ENCODE data around the gene C8G. TPM values are rescaled to one million over a fixed set of nuclear protein-coding genes. Genes with fewer than 3 reads are reported as not detected.
A peak's percentile ranks its signal among the peaks of the same experiment; 100 is the strongest.

C8G gene
- total and polyA plus RNA-seq, 3 experiments from 2014 or later: 0.96 TPM; not detected in 2

GRCh38 chr9:136963341-136963740 is 18.3 kb downstream of the C8G start:
- no peak for DNase-seq
- no peaks in the 10 kb centered on the region for H3K9me3 ChIP-seq (ENCODE audit: low read length)
- peaks cover 52% of the 10 kb centered on the region for H3K4me1 ChIP-seq (ENCODE audit: insufficient read depth, low read length)
- H3K27ac Mint-ChIP-seq: peak overlapping the region in 6 of 8 donors; percentile 72 to 95 (median 84)
- no peaks in the 10 kb centered on the region for H3K27me3 ChIP-seq (ENCODE audit: insufficient read depth, low read length, poor library complexity, severe bottlenecking)
- no peaks in the 10 kb centered on the region for H3K9me3 Mint-ChIP-seq
- peaks cover 41 to 77% (median 43%) of the 10 kb centered on the region in 3 donors for H3K4me1 Mint-ChIP-seq
- H3K36me3 ChIP-seq (ENCODE audit: insufficient read depth, low read length): no peaks in the 10 kb centered on the region
- H3K4me3 Mint-ChIP-seq: peak overlapping the region in 4 of 7 donors; percentile 19 to 68 (median 60)
- H3K27me3 Mint-ChIP-seq: peaks cover 0 to 3% of the 10 kb centered on the region in 2 donors
- H3K36me3 Mint-ChIP-seq: peaks cover 0 to 3% (median 0%) of the 10 kb centered on the region in 3 donors
- H3K27ac ChIP-seq (ENCODE audit: low read depth, low read length): no peak overlapping the region
- H3K4me3 ChIP-seq (ENCODE audit: low read length): no peak overlapping the region
- POLR2A ChIA-PET: no interaction called here
- CTCF ChIA-PET: interaction anchor here (0.9 to 2.0 kb wide), 2 partner anchors 12 to 33 kb away, joined by 3 to 13 read pairs; partner anchors contain the start of gene CLIC3

- POLR2A ChIA-PET: no interaction called here
- no peak overlapping the region for H3K27ac ChIP-seq (ENCODE audit: low read depth, low read length)
- H3K4me1 Mint-ChIP-seq: peaks cover 41 to 73% (median 42%) of the 10 kb centered on the region in 3 donors
These were observed 18.7 kb downstream of the C8G start for GRCh38 chr9:136963751-136964150.

GRCh38 chr9:136964171-136964689 is 19.2 kb downstream of the C8G start:
- Mint-ChIP-seq H3K4me3 (peak overlapping the region in 4 of 7 donors; percentile 19 to 68 (median 46)), H3K27ac (peak overlapping the region in 6 of 8 donors; percentile 54 to 94 (median 80)), H3K9me3 (no peaks in the 10 kb centered on the region), H3K4me1 (peaks cover 39 to 68% (median 41%) of the 10 kb centered on the region in 3 donors), H3K36me3 (peaks cover 0 to 3% (median 0%) of the 10 kb centered on the region in 3 donors), H3K27me3 (peaks cover 0 to 3% of the 10 kb centered on the region in 2 donors)
- Histone ChIP-seq H3K27me3 (ENCODE audit: insufficient read depth, low read length, poor library complexity, severe bottlenecking) (no peaks in the 10 kb centered on the region), H3K9me3 (ENCODE audit: low read length) (no peaks in the 10 kb centered on the region), H3K27ac (ENCODE audit: low read depth, low read length) (peak overlapping the region; percentile 16), H3K4me1 (ENCODE audit: insufficient read depth, low read length) (peaks cover 47% of the 10 kb centered on the region), H3K4me3 (ENCODE audit: low read length) (no peak overlapping the region), H3K36me3 (ENCODE audit: insufficient read depth, low read length) (no peaks in the 10 kb centered on the region)
- CTCF ChIA-PET: interaction anchor here (0.8 to 2.5 kb wide), 6 partner anchors 12 to 122 kb away, joined by 3 to 8 read pairs (median 3); partner anchors contain the start of genes AJM1, CLIC3, FBXW5 and PAXX
- no peak for DNase-seq
- POLR2A ChIA-PET: interaction anchor here (2.2 kb wide), 1 partner anchor 11 kb away, joined by 6 read pairs; no protein-coding TSS in a partner anchor

More at GRCh38 chr9:136963751-136964150, 18.7 kb downstream of the C8G start:
- Mint-ChIP-seq H3K4me3 (peak overlapping the region in 1 of 7 donors; percentile 68), H3K36me3 (peaks cover 0 to 3% (median 0%) of the 10 kb centered on the region in 3 donors), H3K27me3 (peaks cover 0 to 3% of the 10 kb centered on the region in 2 donors), H3K27ac (no peak overlapping the region), H3K9me3 (no peaks in the 10 kb centered on the region)
- Histone ChIP-seq H3K36me3 (ENCODE audit: insufficient read depth, low read length) (no peaks in the 10 kb centered on the region), H3K27me3 (ENCODE audit: insufficient read depth, low read length, poor library complexity, severe bottlenecking) (no peaks in the 10 kb centered on the region), H3K4me3 (ENCODE audit: low read length) (no peak overlapping the region), H3K9me3 (ENCODE audit: low read length) (no peaks in the 10 kb centered on the region), H3K4me1 (ENCODE audit: insufficient read depth, low read length) (peaks cover 52% of the 10 kb centered on the region)
- no peak for DNase-seq
- CTCF ChIA-PET: interaction anchor here (0.8 to 2.0 kb wide), 5 partner anchors 11 to 122 kb away, joined by 3 to 13 read pairs (median 3); partner anchors contain the start of genes AJM1, CLIC3 and FBXW5

- H3K27ac Mint-ChIP-seq: peak overlapping the region; percentile 45 to 97 (median 86)
- no peak for DNase-seq
- peaks cover 38 to 62% (median 40%) of the 10 kb centered on the region in 3 donors for H3K4me1 Mint-ChIP-seq
- H3K4me1 ChIP-seq (ENCODE audit: insufficient read depth, low read length): peaks cover 40% of the 10 kb centered on the region
- no peaks in the 10 kb centered on the region for H3K9me3 Mint-ChIP-seq
- H3K4me3 ChIP-seq (ENCODE audit: low read length): no peak overlapping the region
- H3K36me3 Mint-ChIP-seq: peaks cover 0 to 3% (median 0%) of the 10 kb centered on the region in 3 donors
- CTCF ChIA-PET: interaction anchor here (0.8 to 2.5 kb wide), 5 partner anchors 11 to 123 kb away, joined by 3 to 8 read pairs (median 3); partner anchors contain the start of genes AJM1, FBXW5 and PAXX
- no peaks in the 10 kb centered on the region for H3K27me3 ChIP-seq (ENCODE audit: insufficient read depth, low read length, poor library complexity, severe bottlenecking)
- peaks cover 0 to 3% of the 10 kb centered on the region in 2 donors for H3K27me3 Mint-ChIP-seq
- POLR2A ChIA-PET: interaction anchor here (0.6 to 2.2 kb wide), 3 partner anchors 10 to 62 kb away, joined by 3 to 6 read pairs (median 3); no protein-coding TSS in a partner anchor
- H3K27ac ChIP-seq (ENCODE audit: low read depth, low read length): peak overlapping the region; percentile 16
- peak overlapping the region in 6 of 7 donors; percentile 36 to 86 (median 80) for H3K4me3 Mint-ChIP-seq
- no peaks in the 10 kb centered on the region for H3K36me3 ChIP-seq (ENCODE audit: insufficient read depth, low read length)
- H3K9me3 ChIP-seq (ENCODE audit: low read length): no peaks in the 10 kb centered on the region
These were observed 19.9 kb downstream of the C8G start for GRCh38 chr9:136964833-136965422.

- Histone ChIP-seq H3K4me3 (ENCODE audit: low read length) (peak overlapping the region; percentile 34), H3K4me1 (ENCODE audit: insufficient read depth, low read length) (peaks cover 35% of the 10 kb centered on the region), H3K9me3 (ENCODE audit: low read length) (no peaks in the 10 kb centered on the region), H3K27ac (ENCODE audit: low read depth, low read length) (peak overlapping the region; percentile 57), H3K36me3 (ENCODE audit: insufficient read depth, low read length) (no peaks in the 10 kb centered on the region), H3K27me3 (ENCODE audit: insufficient read depth, low read length, poor library complexity, severe bottlenecking) (no peaks in the 10 kb centered on the region)
- CTCF ChIA-PET: interaction anchor here (0.7 to 2.5 kb wide), 4 partner anchors 10 to 27 kb away, joined by 3 to 8 read pairs (median 5); partner anchors contain the start of gene PAXX
- Mint-ChIP-seq H3K27me3 (peaks cover 0 to 3% of the 10 kb centered on the region in 2 donors), H3K36me3 (no peaks in the 10 kb centered on the region), H3K4me3 (peak overlapping the region; percentile 62 to 86 (median 82)), H3K27ac (peak overlapping the region; percentile 78 to 97 (median 95)), H3K4me1 (peaks cover 30 to 56% (median 32%) of the 10 kb centered on the region in 3 donors), H3K9me3 (no peaks in the 10 kb centered on the region)
- POLR2A ChIA-PET: interaction anchor here (0.6 to 2.2 kb wide), 7 partner anchors 9 to 857 kb away, joined by 3 to 6 read pairs (median 5); no protein-coding TSS in a partner anchor
- DNase-seq: peak in 4 of 5 donors; percentile 44 to 73 (median 66)
These were observed 20.9 kb downstream of the C8G start for GRCh38 chr9:136965771-136966484.

- Histone ChIP-seq H3K9me3 (ENCODE audit: low read length) (no peaks in the 10 kb centered on the region), H3K27me3 (ENCODE audit: insufficient read depth, low read length, poor library complexity, severe bottlenecking) (no peaks in the 10 kb centered on the region), H3K36me3 (ENCODE audit: insufficient read depth, low read length) (no peaks in the 10 kb centered on the region), H3K4me3 (ENCODE audit: low read length) (no peak overlapping the region), H3K27ac (ENCODE audit: low read depth, low read length) (no peak overlapping the region), H3K4me1 (ENCODE audit: insufficient read depth, low read length) (peaks cover 19% of the 10 kb centered on the region)
- peaks cover 20 to 32% (median 22%) of the 10 kb centered on the region in 3 donors for H3K4me1 Mint-ChIP-seq
- peaks cover 0 to 3% of the 10 kb centered on the region in 2 donors for H3K27me3 Mint-ChIP-seq
- ChIA-PET POLR2A (no interaction called here), CTCF (interaction anchor here (1.3 kb wide), 1 partner anchor 78 kb away, joined by 3 read pairs; the partner anchor contains the start of gene NPDC1)
- no peaks in the 10 kb centered on the region for H3K36me3 Mint-ChIP-seq
- DNase-seq: no peak
- peak overlapping the region in 1 of 8 donors; percentile 77 for H3K27ac Mint-ChIP-seq
- H3K9me3 Mint-ChIP-seq: no peaks in the 10 kb centered on the region
- H3K4me3 Mint-ChIP-seq: no peak overlapping the region
These were observed 23.5 kb downstream of the C8G start for GRCh38 chr9:136968333-136969127.

GRCh38 chr9:136969150-136969549 is 24.1 kb downstream of the C8G start:
- no peaks in the 10 kb centered on the region for H3K9me3 Mint-ChIP-seq
- no peak overlapping the region for H3K27ac Mint-ChIP-seq
- H3K27me3 Mint-ChIP-seq: peaks cover 0 to 3% of the 10 kb centered on the region in 2 donors
- Histone ChIP-seq H3K27me3 (ENCODE audit: insufficient read depth, low read length, poor library complexity, severe bottlenecking) (no peaks in the 10 kb centered on the region), H3K36me3 (ENCODE audit: insufficient read depth, low read length) (no peaks in the 10 kb centered on the region), H3K4me3 (ENCODE audit: low read length) (no peak overlapping the region), H3K27ac (ENCODE audit: low read depth, low read length) (no peak overlapping the region), H3K4me1 (ENCODE audit: insufficient read depth, low read length) (peaks cover 23% of the 10 kb centered on the region), H3K9me3 (ENCODE audit: low read length) (no peaks in the 10 kb centered on the region)
- no peak overlapping the region for H3K4me3 Mint-ChIP-seq
- H3K4me1 Mint-ChIP-seq: peaks cover 20 to 38% (median 22%) of the 10 kb centered on the region in 3 donors
- ChIA-PET CTCF (interaction anchor here (1.0 to 1.3 kb wide), 2 partner anchors 21 to 77 kb away, joined by 3 read pairs; partner anchors contain the start of gene NPDC1), POLR2A (no interaction called here)
- no peak for DNase-seq
- no peaks in the 10 kb centered on the region for H3K36me3 Mint-ChIP-seq
